Ovary (tissue), 3 donors: ENCODE measurements around the gene STAMBPL1.

Experiments
- POLR2A ChIP-seq: fragments of 450-650 bp; IDR thresholded peaks from one replicate; pipeline ENCODE4 v1.6.1; 2017; ENCODE audit warnings: antibody characterized with exemption, mild to moderate bottlenecking, moderate library complexity
- TF ChIP-seq, protein P1 (sequence below), 3 donors: fragments of 450-650 bp in 2 of 3; fragments of 200-600 bp in 1 of 3; IDR thresholded peaks; one replicate each; pipeline versions ENCODE4 v1.5.1 to v1.8.0; 2016 to 2022; ENCODE audit warnings: antibody characterized with exemption in 3 of 3, mild to moderate bottlenecking in 1 of 3
- donor health status: DM: no; HTN: no; CAD: no.

- TF ChIP-seq, protein P1, sequence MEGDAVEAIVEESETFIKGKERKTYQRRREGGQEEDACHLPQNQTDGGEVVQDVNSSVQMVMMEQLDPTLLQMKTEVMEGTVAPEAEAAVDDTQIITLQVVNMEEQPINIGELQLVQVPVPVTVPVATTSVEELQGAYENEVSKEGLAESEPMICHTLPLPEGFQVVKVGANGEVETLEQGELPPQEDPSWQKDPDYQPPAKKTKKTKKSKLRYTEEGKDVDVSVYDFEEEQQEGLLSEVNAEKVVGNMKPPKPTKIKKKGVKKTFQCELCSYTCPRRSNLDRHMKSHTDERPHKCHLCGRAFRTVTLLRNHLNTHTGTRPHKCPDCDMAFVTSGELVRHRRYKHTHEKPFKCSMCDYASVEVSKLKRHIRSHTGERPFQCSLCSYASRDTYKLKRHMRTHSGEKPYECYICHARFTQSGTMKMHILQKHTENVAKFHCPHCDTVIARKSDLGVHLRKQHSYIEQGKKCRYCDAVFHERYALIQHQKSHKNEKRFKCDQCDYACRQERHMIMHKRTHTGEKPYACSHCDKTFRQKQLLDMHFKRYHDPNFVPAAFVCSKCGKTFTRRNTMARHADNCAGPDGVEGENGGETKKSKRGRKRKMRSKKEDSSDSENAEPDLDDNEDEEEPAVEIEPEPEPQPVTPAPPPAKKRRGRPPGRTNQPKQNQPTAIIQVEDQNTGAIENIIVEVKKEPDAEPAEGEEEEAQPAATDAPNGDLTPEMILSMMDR (IDR thresholded peaks at IDR 0.05), result no peak
- no peak for TF ChIP-seq POLR2A
These were observed 83.3 kb downstream of the STAMBPL1 start for GRCh38 chr10:88963318-88963717.
